BLaER1 treated with 17β-estradiol and CSF1 and Interleukin-3, amounts not matched to agents 10 nM and 100 nM (cell line): ENCODE measurements around the gene GIPC3.
"Not testable (repeated sequence)": the region's sequence is repeated elsewhere in the genome, so short reads cannot be mapped to it uniquely, and the experiment has no call there.

Source experiments
- H3K27ac ChIP-seq, 11 experiments: shearing (Covaris generic); formaldehyde crosslinking; 2 replicates each; pipeline ENCODE4 v1.8.1; 2022
- H3K27me3 ChIP-seq, 11 experiments: shearing (Covaris generic); formaldehyde crosslinking; 2 replicates each; pipeline ENCODE4 v1.8.1; 2022
- H3K36me3 ChIP-seq, 11 experiments: shearing (Covaris generic); formaldehyde crosslinking; 2 replicates each; pipeline ENCODE4 v1.8.1; 2022
- H3K4me1 ChIP-seq, 10 experiments: shearing (Covaris generic); formaldehyde crosslinking; 2 replicates each; pipeline ENCODE4 v1.8.1; 2022
- H3K4me2 ChIP-seq, 11 experiments: shearing (Covaris generic); formaldehyde crosslinking; 2 replicates each; pipeline ENCODE4 v1.8.1; 2022
- H3K4me3 ChIP-seq, 10 experiments: shearing (Covaris generic); formaldehyde crosslinking; 2 replicates each; pipeline ENCODE4 v1.8.1; 2022
- H3K9ac ChIP-seq, 11 experiments: shearing (Covaris generic); formaldehyde crosslinking; 2 replicates each; pipeline ENCODE4 v1.8.1; 2022
- H3K9me3 ChIP-seq, 11 experiments: shearing (Covaris generic); formaldehyde crosslinking; replicated peaks in 1 of 11; 2 replicates each; pipeline ENCODE4 v1.8.1; 2022
- H4K20me1 ChIP-seq, 11 experiments: shearing (Covaris generic); formaldehyde crosslinking; 2 replicates each; pipeline ENCODE4 v1.8.1; 2022
- Cebpa-rat ChIP-seq, 11 experiments: shearing (Covaris generic); IDR thresholded peaks; 2 replicates each; pipeline ENCODE4 v1.8.1; 2022

GIPC3 gene

GRCh38 chr19:3556423-3556977, 28.8 kb upstream of the GIPC3 start:
- Histone ChIP-seq H3K36me3 (peaks cover 0 to 2% (median 0%) of the 10 kb centered on the region in 11 experiments; a peak in 7 of 22 replicates), H3K4me1 (peaks cover 71 to 93% (median 88%) of the 10 kb centered on the region in 10 experiments), H3K9me3 (no peaks in the 10 kb centered on the region), H3K27ac (peak overlapping the region in 10 of 11 experiments; percentile 56 to 82 (median 79); a peak in 19 of 22 replicates), H3K9ac (peak overlapping the region; percentile 78 to 94 (median 86)), H3K4me2 (peak overlapping the region; percentile 74 to 99 (median 94)), H3K4me3 (peak overlapping the region; percentile 91 to 100 (median 98)), H3K27me3 (no peaks in the 10 kb centered on the region), H4K20me1 (peaks cover 7 to 57% (median 40%) of the 10 kb centered on the region in 11 experiments; a peak in 19 of 22 replicates)
- no peak for TF ChIP-seq Cebpa-rat (IDR thresholded peaks at IDR 0.05)

- Histone ChIP-seq H3K9ac (peak overlapping the region; percentile 78 to 94 (median 86)), H3K36me3 (no peaks in the 10 kb centered on the region), H3K27ac (peak overlapping the region; percentile 56 to 82 (median 79); a peak in 21 of 22 replicates), H3K9me3 (no peaks in the 10 kb centered on the region), H3K4me1 (peaks cover 66 to 89% (median 83%) of the 10 kb centered on the region in 10 experiments), H3K4me2 (peak overlapping the region; percentile 74 to 99 (median 94)), H3K27me3 (no peaks in the 10 kb centered on the region), H3K4me3 (peak overlapping the region; percentile 91 to 100 (median 98)), H4K20me1 (peaks cover 7 to 52% (median 34%) of the 10 kb centered on the region in 11 experiments; a peak in 19 of 22 replicates)
- no peak for TF ChIP-seq Cebpa-rat (IDR thresholded peaks at IDR 0.05)
These were observed 28.3 kb upstream of the GIPC3 start for GRCh38 chr19:3556978-3557460.

- H3K9me3 ChIP-seq: no peaks in the 10 kb centered on the region
- H3K9ac ChIP-seq: peak within 1 kb of the TSS; percentile 78 to 94 (median 86)
- H3K4me2 ChIP-seq: peak within 1 kb of the TSS; percentile 74 to 99 (median 94)
- peak within 1 kb of the TSS; percentile 91 to 100 (median 98) for H3K4me3 ChIP-seq
- peaks cover 59 to 85% (median 78%) of the 10 kb centered on the region in 10 experiments for H3K4me1 ChIP-seq
- no peaks in the 10 kb centered on the region for H3K27me3 ChIP-seq
- peaks cover 7 to 45% (median 28%) of the 10 kb centered on the region in 11 experiments; a peak in 19 of 22 replicates for H4K20me1 ChIP-seq
- no peaks in the 10 kb centered on the region for H3K36me3 ChIP-seq
- TF ChIP-seq Cebpa-rat (IDR thresholded peaks at IDR 0.05): no peak
- peak within 1 kb of the TSS; percentile 66 to 82 (median 79); a peak in 21 of 22 replicates for H3K27ac ChIP-seq
These were observed 27.6 kb upstream of the GIPC3 start, which contains the start of gene MFSD12 for GRCh38 chr19:3557461-3558248. MFSD12 (minus strand) TSS chr19:3557586; CDS start chr19:3557403, 183 bp downstream.

GRCh38 chr19:3563709-3564524, 21.4 kb upstream of the GIPC3 start:
- peak overlapping the region in 1 of 11 experiments; percentile 22; a peak in 1 of 22 replicates for H3K27ac ChIP-seq
- H3K9me3 ChIP-seq: no peaks in the 10 kb centered on the region
- H3K4me1 ChIP-seq: peaks cover 11 to 39% (median 27%) of the 10 kb centered on the region in 10 experiments
- H3K9ac ChIP-seq: 0 out of 22 replicates have a peak overlapping the region, but pooled peaks of 1 of the 11 experiments have one; percentile 38
- H3K4me3 ChIP-seq: no peak overlapping the region
- no peaks in the 10 kb centered on the region for H3K36me3 ChIP-seq
- no peaks in the 10 kb centered on the region for H3K27me3 ChIP-seq
- H4K20me1 ChIP-seq: no peaks in the 10 kb centered on the region
- no peak for TF ChIP-seq Cebpa-rat (IDR thresholded peaks at IDR 0.05)
- H3K4me2 ChIP-seq: 0 out of 22 replicates have a peak overlapping the region, but pooled peaks of 1 of the 11 experiments have one; percentile 15

- peaks cover 10 to 30% (median 17%) of the 10 kb centered on the region in 10 experiments for H3K4me1 ChIP-seq
- no peak overlapping the region for H3K9ac ChIP-seq
- H3K4me2 ChIP-seq: no peak overlapping the region
- H3K27me3 ChIP-seq: no peaks in the 10 kb centered on the region
- H3K9me3 ChIP-seq: no peaks in the 10 kb centered on the region
- H3K27ac ChIP-seq: no peak overlapping the region
- no peaks in the 10 kb centered on the region for H3K36me3 ChIP-seq
- no peak overlapping the region for H3K4me3 ChIP-seq
- TF ChIP-seq Cebpa-rat (IDR thresholded peaks at IDR 0.05): no peak
- H4K20me1 ChIP-seq: no peaks in the 10 kb centered on the region
These were observed 20.1 kb upstream of the GIPC3 start for GRCh38 chr19:3565139-3565538.

GRCh38 chr19:3570042-3570441, 15.2 kb upstream of the GIPC3 start:
- peaks cover 7 to 24% (median 10%) of the 10 kb centered on the region in 10 experiments for H3K4me1 ChIP-seq
- H3K27ac ChIP-seq: not testable (repeated sequence)

GRCh38 chr19:3570606-3571011, 14.7 kb upstream of the GIPC3 start:
- H3K9ac ChIP-seq: no peak overlapping the region
- H3K27ac ChIP-seq: no peak overlapping the region
- no peaks in the 10 kb centered on the region for H3K27me3 ChIP-seq
- H3K4me2 ChIP-seq: no peak overlapping the region
- peaks cover 0 to 23% (median 14%) of the 10 kb centered on the region in 11 experiments; a peak in 15 of 22 replicates for H4K20me1 ChIP-seq
- no peak for TF ChIP-seq Cebpa-rat (IDR thresholded peaks at IDR 0.05)
- H3K4me1 ChIP-seq: peaks cover 7 to 29% (median 10%) of the 10 kb centered on the region in 10 experiments
- no peaks in the 10 kb centered on the region for H3K9me3 ChIP-seq
- no peak overlapping the region for H3K4me3 ChIP-seq
- peaks cover 0 to 15% (median 12%) of the 10 kb centered on the region in 11 experiments; a peak in 16 of 22 replicates for H3K36me3 ChIP-seq

More at GRCh38 chr19:3570042-3570441, 15.2 kb upstream of the GIPC3 start:
- H4K20me1 ChIP-seq: peaks cover 0 to 17% (median 9%) of the 10 kb centered on the region in 11 experiments; a peak in 15 of 22 replicates
- H3K9ac ChIP-seq, H3K4me3 ChIP-seq, H3K36me3 ChIP-seq, H3K27me3 ChIP-seq, H3K9me3 ChIP-seq, H3K4me2 ChIP-seq: not testable (repeated sequence)

GRCh38 chr19:3572132-3572854, 13.0 kb upstream of the GIPC3 start:
- peak overlapping the region; percentile 48 to 71 (median 58) for H3K4me3 ChIP-seq
- H3K4me1 ChIP-seq: peaks cover 7 to 34% (median 11%) of the 10 kb centered on the region in 10 experiments
- peak overlapping the region; percentile 76 to 95 (median 86) for H3K4me2 ChIP-seq
- peak overlapping the region; percentile 53 to 70 (median 63); a peak in 21 of 22 replicates for H3K9ac ChIP-seq
- no peaks in the 10 kb centered on the region for H3K27me3 ChIP-seq
- no peaks in the 10 kb centered on the region for H3K9me3 ChIP-seq
- H3K27ac ChIP-seq: peak overlapping the region in 10 of 11 experiments; percentile 14 to 72 (median 54); a peak in 13 of 22 replicates
- TF ChIP-seq Cebpa-rat (IDR thresholded peaks at IDR 0.05): no peak
- peaks cover 0 to 32% (median 17%) of the 10 kb centered on the region in 11 experiments; a peak in 16 of 22 replicates for H4K20me1 ChIP-seq
- peaks cover 10 to 27% (median 23%) of the 10 kb centered on the region in 11 experiments for H3K36me3 ChIP-seq
